ENCODE results near the gene SLC25A45.

GRCh38 chr11:65393513-65394079, 11.2 kb upstream of the SLC25A45 start:
- TF ChIP-seq CTCF (IDR thresholded peaks at IDR 0.05; ENCODE audit: low read depth, low read length) (no peak), POLR2A (IDR thresholded peaks at IDR 0.05; ENCODE audit: extremely low read depth, insufficient read length) (no peak)

Data from NB4 (cell line).